ENCODE results near the gene TNFAIP1.

- TF ChIP-seq CTCF (IDR thresholded peaks at IDR 0.05 in 4 of 5, conservative IDR thresholded peaks at IDR 0.05 in 1 of 5), result no peak
- no peak for TF ChIP-seq POLR2A (IDR thresholded peaks at IDR 0.05)
Observed at GRCh38 chr17:28370744-28371103, 35.2 kb downstream of the TNFAIP1 start.
